H1 (cell line): ENCODE measurements around the gene BRME1.

Source experiments
- EGR1 ChIP-seq: IDR thresholded peaks from 2 replicates; pipeline ENCODE4 v1.6.1; 2011; ENCODE audit warnings: low read depth, low read length, borderline replicate concordance
- EP300 ChIP-seq, 2 experiments: IDR thresholded peaks; 1 replicate in 1 of 2; 2 replicates in 1 of 2; pipeline ENCODE4 v1.6.1; 2011 to 2012; ENCODE audit warnings: low read depth in 2 of 2, low read length in 2 of 2, mild to moderate bottlenecking in 2 of 2, borderline replicate concordance in 1 of 2, inconsistent platforms in 1 of 2, moderate library complexity in 1 of 2
- POLR2A ChIP-seq, 2 experiments: IDR thresholded peaks; 1 replicate in 1 of 2; 2 replicates in 1 of 2; pipeline ENCODE4 v1.6.1; 2011; ENCODE audit warnings: low read depth in 2 of 2, low read length in 2 of 2, mild to moderate bottlenecking in 2 of 2; ENCODE audit errors: control extremely low read depth in 1 of 2
- POLR2AphosphoS5 ChIP-seq: IDR thresholded peaks from 2 replicates; pipeline ENCODE4 v1.6.1; 2011; ENCODE audit warnings: low read depth, low read length
- RAD21 ChIP-seq, 2 experiments: IDR thresholded peaks in 1 of 2; conservative IDR thresholded peaks in 1 of 2; 2 replicates each; pipeline ENCODE4 v1.6.1; 2011; ENCODE audit warnings: low read depth in 2 of 2, low read length in 2 of 2, improper control_type of control experiment in 1 of 2, inconsistent platforms in 1 of 2, mild to moderate bottlenecking in 1 of 2, moderate library complexity in 1 of 2
- RNF2 ChIP-seq: fragments of 200-900, 300-1000 bp; sonication (generic); IDR thresholded peaks from 2 replicates; pipeline ENCODE4 v1.7.1; 2016; ENCODE audit warnings: borderline replicate concordance, low read depth, mild to moderate bottlenecking, antibody characterized with exemption, low read length; ENCODE audit not compliant: poor library complexity, severe bottlenecking; ENCODE audit errors: missing control alignments
- TF ChIP-seq, protein P1 (sequence below), 3 experiments: IDR thresholded peaks; 1 replicate in 2 of 3; 2 replicates in 1 of 3; pipeline versions ENCODE4 v1.5.1 to v1.6.1; 2011; ENCODE audit warnings: low read length in 3 of 3, mild to moderate bottlenecking in 3 of 3, inconsistent platforms in 2 of 3, low read depth in 1 of 3, moderate library complexity in 1 of 3; ENCODE audit not compliant: insufficient read depth in 1 of 3; ENCODE audit errors: control extremely low read depth in 1 of 3

DNA sequence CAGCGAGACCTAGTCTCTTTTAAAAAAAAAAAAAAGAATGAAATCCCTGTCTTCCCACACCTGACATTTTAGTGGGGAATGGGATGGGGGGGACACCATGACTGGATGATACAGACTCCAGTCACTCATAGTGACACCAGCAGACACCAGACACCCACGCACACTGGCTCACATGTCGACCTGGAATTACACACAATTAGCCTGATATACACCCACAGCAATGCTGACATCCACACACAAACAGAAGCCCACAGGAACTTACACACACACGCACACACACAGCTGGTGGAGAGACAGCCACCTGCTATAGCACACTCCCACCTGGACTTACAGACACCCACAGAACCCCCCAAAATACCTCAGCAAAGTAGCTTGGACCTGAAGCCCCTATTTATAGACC is 37.3 kb downstream of the BRME1 start:
- TF ChIP-seq POLR2AphosphoS5 = no peak
- TF ChIP-seq POLR2A (IDR thresholded peaks at IDR 0.05; ENCODE audit: control extremely low read depth in 1 of 2, low read depth in 2 of 2, low read length in 2 of 2) = no peak
- TF ChIP-seq, protein P1, sequence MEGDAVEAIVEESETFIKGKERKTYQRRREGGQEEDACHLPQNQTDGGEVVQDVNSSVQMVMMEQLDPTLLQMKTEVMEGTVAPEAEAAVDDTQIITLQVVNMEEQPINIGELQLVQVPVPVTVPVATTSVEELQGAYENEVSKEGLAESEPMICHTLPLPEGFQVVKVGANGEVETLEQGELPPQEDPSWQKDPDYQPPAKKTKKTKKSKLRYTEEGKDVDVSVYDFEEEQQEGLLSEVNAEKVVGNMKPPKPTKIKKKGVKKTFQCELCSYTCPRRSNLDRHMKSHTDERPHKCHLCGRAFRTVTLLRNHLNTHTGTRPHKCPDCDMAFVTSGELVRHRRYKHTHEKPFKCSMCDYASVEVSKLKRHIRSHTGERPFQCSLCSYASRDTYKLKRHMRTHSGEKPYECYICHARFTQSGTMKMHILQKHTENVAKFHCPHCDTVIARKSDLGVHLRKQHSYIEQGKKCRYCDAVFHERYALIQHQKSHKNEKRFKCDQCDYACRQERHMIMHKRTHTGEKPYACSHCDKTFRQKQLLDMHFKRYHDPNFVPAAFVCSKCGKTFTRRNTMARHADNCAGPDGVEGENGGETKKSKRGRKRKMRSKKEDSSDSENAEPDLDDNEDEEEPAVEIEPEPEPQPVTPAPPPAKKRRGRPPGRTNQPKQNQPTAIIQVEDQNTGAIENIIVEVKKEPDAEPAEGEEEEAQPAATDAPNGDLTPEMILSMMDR (IDR thresholded peaks at IDR 0.05; ENCODE audit: control extremely low read depth in 1 of 3, insufficient read depth in 1 of 3, low read depth in 1 of 3, low read length in 3 of 3) = no peak
- TF ChIP-seq EGR1 = no peak
- no peak for TF ChIP-seq RAD21 (IDR thresholded peaks at IDR 0.05 in 1 of 2, conservative IDR thresholded peaks at IDR 0.05 in 1 of 2; ENCODE audit: low read depth in 2 of 2, low read length in 2 of 2)
- no peak for TF ChIP-seq RNF2
- TF ChIP-seq EP300 (IDR thresholded peaks at IDR 0.05; ENCODE audit: borderline replicate concordance in 1 of 2, low read depth in 2 of 2, low read length in 2 of 2) = no peak
